Urothelium cell line (cell line): Measurements from ENCODE around the gene TOP2A.

Experiments used
- DNase-seq: peaks from one replicate; pipeline ENCODE4 v3.0.0; 2011; ENCODE audit warnings: low spot score, mixed read lengths
- FAIRE-seq: peaks from 2 replicates; lab custom pipeline; 2011; peaks lifted over from hg19 to GRCh38; lab: Jason Lieb, UNC

The TOP2A gene

DNA sequence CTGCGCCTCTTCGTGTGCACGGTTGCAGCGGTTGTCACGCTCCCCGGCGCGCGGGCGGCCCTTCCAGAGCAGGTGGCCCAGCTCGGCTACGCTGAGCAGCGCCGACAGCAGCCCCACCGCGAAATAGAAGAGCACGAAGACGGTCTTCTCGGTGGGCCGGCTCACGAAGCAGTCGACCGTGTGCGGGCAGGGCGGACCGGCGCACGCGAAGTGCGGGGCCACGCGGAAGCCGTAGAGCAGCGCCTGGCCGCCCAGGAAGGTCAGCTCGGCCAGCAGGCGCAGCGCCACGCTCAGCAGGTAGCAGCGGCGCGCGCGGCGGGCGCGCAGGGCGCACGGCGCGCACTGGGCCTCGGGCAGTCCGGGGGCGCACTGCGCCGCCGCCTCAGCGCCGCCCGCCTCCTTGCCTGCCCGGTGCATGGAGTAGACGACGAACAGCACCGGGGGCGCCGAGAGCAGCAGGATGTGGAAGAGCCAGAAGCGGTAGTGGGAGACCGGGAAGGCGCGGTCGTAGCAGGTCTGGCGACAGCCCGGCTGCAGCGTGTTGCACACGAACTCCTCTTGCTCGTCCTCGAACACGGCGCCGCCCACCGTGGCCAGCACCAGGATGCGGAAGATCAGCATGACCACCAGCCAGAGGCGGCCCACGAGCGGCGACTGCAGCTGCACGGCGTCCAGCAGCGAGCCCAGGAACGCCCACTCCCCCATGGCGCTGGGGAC is 54.4 kb downstream of the TOP2A start:
- FAIRE-seq (no peak), DNase-seq (no peak)

- no peak for FAIRE-seq
- DNase-seq: no peak
These were observed 55.0 kb downstream of the TOP2A start for GRCh38 chr17:40362696-40363110.

- FAIRE-seq: peak; percentile 79
- DNase-seq: no peak
These were observed 55.6 kb downstream of the TOP2A start for GRCh38 chr17:40361925-40362695.

- FAIRE-seq (no peak), DNase-seq (no peak)
These were observed 56.4 kb downstream of the TOP2A start for GRCh38 chr17:40361063-40361924.

- no peak for FAIRE-seq
- DNase-seq: no peak
These were observed 57.6 kb downstream of the TOP2A start for GRCh38 chr17:40360091-40360490.

DNA sequence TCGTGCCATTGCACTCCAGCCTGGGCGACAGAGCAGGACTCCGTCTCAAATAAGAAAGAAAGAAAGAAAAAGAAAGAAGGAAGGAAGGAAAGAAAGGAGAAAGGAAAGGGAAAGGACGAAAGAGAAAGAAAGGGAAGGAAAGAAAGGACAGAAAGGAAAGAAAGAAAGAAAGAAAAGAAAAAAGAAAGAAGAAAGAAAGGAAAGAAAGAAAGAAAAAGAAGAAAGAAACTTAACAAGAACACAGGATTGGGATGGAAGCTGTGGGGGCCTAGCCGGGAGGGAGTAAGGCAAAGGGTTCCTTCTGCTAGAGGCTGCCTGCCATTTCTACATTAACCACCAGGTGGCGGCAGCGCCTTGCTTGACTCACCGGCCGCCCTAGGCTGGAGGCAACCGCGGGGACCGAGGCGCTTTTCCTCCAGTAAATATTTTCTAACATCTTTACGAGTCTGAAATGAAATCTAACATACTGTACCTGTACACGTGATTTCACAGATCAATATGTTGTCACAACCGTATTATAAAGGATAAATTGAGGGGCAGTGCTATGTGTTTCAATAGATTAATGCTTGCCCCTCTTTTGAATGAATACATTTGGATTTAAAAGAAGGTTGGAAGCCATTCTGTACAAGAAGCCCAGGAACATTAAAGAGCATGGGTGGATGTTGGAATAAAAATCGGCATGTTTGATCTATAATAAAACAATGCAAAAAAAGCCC is 59.2 kb downstream of the TOP2A start:
- no peak for FAIRE-seq
- peak; percentile 90 for DNase-seq

GRCh38 chr17:40356990-40357881 is 60.5 kb downstream of the TOP2A start:
- DNase-seq: no peak
- no peak for FAIRE-seq

GRCh38 chr17:40355804-40356758 is 61.6 kb downstream of the TOP2A start:
- FAIRE-seq (no peak), DNase-seq (no peak)

- FAIRE-seq (no peak), DNase-seq (peak; percentile 73)
These were observed 62.4 kb downstream of the TOP2A start for GRCh38 chr17:40355123-40355803.

DNA sequence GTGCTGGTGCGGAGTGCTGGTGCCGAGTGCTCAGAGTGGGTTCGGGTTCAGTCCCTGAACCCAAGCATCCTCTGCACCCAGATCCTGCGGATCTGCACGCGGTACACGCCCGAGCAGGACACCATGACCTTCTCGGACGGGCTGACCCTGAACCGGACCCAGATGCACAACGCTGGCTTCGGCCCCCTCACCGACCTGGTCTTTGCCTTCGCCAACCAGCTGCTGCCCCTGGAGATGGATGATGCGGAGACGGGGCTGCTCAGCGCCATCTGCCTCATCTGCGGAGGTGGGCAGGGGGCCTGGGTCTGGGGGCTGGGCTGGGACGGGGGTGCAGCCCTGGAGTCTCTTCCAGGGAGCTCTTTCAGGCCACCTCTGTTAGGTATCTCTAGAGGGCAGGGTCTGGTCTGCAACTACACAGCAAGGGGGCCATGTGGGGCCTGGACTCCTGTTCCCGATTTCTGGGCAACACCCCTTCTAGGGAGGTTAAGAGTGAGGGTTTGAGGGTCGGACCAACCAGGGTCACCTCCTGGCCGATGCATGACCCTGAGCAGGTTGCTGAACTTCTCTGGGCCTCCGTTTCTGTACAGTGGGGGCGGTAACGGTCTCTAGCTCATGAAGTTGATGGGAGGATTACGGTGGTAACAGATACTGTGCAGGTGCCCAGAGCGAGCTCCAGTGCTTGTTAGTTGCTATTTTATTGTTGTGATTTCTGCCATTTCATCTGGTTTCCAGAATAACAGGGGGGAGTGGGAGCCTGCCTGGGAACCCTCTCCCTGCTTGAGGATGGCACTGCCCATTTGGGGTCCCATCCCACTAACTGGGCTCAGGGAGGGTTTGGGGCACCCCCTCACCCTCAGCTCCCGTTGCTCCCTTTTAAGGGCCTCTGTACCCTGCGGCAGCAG is 63.2 kb downstream of the TOP2A start:
- no peak for FAIRE-seq
- no peak for DNase-seq

DNA sequence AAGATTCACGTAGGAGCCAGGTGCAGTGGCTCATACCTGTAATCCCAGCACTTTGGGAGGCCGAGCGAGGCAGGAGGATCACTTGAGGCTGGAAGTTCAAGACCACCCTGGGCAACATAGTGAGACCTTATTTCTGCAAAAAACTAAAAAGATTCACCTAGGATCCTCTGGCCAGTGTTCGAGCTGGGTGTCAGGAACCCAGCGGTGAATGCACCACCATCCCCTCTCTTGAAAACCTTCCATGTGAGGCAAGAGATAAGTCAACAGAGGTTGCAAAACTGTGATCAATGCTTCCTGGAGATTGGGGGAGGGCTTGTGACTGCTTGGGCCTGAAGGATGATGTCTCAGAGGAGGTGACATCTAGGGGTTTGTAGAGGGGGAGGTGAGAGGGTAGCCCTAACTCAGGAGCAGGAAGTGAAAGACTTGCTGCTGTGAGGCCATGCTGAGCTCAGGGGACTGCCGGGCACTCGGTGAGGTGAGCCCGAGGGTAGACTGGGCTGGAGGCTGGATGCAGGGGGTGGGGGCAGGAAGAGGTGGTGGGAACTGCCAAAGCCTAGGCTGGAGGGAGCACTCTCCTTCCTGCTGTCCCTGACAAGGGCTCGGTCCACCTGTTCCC is 64.8 kb downstream of the TOP2A start:
- no peak for FAIRE-seq
- no peak for DNase-seq

DNA sequence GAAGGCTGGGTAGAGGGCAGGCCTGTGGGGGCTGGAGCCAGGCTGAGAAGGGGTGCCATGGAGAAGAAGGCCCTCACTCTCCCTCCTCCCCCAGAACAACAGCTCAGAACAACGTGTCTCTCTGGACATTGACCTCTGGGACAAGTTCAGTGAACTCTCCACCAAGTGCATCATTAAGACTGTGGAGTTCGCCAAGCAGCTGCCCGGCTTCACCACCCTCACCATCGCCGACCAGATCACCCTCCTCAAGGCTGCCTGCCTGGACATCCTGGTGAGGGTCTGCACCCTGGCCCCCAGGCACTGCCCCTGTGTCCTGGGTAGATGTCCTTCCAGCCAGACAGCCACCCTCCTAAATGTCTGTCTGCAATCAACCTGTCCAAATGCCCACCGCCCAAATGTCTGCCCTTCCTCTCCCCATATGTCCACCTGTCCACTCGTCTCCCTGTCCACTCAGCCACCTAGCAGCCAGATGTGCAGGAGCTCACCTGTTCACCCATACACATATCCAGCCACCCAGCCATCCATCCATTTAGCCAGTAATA is 65.4 kb downstream of the TOP2A start:
- FAIRE-seq: no peak
- DNase-seq: no peak

DNA sequence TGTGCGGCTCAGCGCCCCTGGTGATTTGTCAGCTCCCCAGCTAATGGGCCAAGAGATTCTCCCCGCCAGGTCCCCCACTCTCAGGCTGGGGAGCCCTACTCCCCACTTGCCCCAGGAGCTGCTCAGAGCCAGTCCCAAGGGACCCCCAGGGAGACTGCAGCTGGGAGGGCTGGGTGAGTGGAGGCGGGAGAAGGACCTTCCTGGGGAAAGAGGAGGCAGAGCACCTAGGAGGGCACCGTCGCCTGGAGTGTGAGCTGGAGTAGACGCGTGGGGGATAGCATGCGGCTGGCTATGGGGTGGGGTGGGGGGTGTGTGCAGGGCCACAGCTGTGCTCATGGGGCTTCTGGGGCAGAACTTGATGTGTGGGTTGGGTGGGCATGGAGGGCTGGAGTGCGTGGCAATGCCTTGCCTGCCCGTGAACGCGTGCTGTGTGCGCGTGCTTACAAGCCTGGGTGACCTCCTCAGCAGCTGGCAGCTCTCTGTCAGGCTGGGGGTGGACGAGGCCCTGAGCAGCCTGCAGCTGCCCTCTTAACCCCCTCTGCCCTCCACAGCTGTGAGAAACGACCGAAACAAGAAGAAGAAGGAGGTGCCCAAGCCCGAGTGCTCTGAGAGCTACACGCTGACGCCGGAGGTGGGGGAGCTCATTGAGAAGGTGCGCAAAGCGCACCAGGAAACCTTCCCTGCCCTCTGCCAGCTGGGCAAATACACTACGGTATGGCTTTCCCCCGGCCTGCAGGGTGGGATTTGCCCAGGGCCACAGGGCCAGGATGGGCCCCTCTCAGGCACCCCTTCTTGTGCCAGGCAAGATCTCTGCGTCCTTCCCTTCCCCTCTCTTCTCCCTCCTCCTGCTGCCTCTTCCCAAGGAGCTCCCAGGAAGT is 66.1 kb downstream of the TOP2A start:
- FAIRE-seq: no peak
- DNase-seq: no peak

DNA sequence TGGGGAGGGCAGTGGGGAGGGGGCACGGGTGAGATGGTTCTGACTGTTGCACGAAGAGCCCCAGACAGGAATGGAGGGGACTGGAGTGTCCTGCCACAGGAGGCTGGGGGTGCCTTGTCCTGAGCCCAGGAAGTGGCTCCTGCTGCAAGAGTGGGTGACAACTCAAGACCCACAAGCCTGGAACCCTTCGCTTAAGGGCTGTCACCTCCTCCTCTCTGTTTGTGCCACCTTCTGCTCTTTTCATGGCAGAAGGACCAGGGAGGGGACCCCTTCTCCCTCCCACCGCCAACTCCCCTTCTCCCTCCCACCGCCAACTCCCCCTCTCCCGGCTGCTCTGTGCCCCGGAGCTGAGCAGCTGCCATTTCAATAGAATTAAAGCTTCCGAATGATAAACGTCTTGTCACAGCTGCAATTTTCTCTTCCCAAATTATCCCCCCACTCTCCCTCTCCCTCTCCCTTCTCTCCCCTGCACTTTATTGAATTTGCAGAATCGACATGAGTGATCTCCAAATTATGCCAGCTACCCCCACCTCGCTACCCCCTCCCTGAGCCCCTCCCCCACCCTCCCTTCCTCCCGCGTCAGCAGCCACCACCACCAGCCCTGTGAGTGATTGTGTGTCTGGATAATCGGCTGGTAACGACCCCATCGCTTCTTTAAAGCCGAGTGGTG is 66.9 kb downstream of the TOP2A start:
- FAIRE-seq (no peak), DNase-seq (no peak)
